HTR-8/SVneo (cell line): ENCODE results near the gene BNIP2.
"Not testable (repeated sequence)": the region's sequence is repeated elsewhere in the genome, so short reads cannot be mapped to it uniquely, and the experiment has no call there.

Experiments
- DNase-seq: peaks from one replicate; pipeline ENCODE4 v3.0.0; 2011; ENCODE audit warnings: low spot score, mixed read lengths; ENCODE audit not compliant: insufficient read length
- FAIRE-seq: peaks from 2 replicates; lab custom pipeline; 2011; peaks lifted over from hg19 to GRCh38; lab: Jason Lieb, UNC

Gene BNIP2

DNA sequence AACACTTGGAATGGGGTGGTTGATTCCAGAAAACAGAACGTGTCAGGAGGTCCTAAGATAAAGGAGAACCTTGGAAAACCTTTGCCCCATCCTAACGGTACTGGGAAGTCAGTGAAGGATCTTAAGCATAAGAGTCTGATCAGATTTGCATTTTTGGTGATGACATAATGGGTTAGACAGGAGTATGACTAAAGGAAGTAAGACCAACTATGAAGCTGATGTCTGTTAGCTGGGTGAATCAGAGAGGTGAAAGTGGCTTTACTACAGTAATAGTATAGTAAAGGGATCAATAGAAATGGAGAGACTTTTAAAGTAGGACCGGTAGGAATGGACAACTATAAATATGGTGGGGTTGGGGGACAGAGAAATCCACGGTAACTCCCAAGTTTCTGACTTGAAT is 44.4 kb downstream of the BNIP2 start:
- no peak for DNase-seq
- FAIRE-seq = no peak

DNA sequence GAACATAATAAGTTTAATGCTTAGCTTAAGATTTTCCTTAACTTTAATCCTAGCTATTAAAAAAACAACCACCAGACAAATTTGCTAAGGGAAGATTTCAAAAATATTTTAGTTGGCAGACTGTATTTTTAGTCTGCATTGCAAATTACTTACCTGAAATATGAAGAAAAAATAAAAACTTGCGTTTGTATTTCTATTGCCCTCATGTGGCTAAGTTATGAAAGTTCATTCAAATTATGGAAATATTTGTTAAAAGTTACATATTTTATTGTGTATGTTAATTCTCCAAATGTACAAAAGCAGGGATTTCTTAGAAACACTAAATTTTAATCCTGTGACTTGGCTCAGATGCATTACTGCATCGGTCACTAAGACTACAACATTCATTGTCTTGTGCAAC is 46.8 kb downstream of the BNIP2 start:
- DNase-seq = no peak
- FAIRE-seq = no peak

DNA sequence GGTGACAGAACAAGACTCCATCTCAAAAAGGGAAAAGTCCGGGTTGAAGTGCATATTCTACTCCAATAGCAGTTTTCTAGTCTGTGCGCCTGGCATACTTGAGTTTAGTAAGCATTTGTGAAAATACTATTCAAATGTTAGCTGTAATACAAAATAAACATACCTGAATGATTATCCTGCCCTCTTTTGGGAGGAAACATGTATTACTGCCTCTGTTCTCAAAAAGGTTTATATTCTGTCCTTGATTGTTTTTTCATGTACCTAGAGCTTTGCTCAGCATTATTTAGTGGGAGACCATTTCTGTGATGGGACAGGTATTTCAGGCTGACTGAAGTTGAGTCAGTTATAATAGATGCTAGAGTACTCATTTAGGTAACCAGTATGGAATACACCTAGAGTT is 51.6 kb downstream of the BNIP2 start:
- FAIRE-seq = peak; percentile 42
- not testable (repeated sequence) for DNase-seq

DNA sequence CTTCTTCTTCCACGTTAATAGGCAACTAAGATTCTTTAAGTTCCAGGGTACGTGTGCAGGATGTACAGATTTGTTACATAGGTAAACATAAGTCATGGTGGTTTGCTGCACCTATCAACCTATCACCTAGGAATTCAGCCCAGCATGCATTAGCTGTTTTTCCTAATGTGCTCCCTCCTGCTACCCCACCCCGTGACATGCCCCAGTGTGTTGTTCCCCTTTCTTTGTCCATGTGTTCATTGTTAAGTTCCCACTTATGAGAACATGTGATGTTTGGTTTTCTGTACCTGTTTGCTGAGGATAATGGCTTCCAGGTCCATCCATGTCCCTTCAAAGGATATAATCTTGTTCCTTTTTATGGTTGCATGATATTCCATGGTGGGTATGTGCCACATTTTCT is 52.9 kb downstream of the BNIP2 start:
- DNase-seq (no peak), FAIRE-seq (no peak)

DNA sequence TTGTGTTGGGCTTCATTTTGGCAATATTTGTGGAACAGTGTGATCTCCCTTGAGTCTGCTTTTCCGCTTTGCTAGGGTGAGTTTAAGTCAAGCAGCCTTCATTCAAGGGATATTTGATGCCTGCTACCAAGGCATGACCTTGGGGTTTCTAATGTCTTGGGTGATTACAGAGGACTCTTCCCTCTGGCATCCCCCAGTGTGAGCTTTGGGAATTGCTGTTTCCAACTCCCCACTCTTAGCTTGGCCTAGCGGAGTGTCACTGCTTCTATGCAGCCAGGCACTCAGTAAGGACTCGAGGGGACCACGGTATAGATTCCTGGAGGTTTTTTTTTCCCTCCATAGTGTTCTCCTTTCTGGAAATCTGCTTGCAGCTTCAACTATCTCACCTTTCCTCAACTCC is 56.4 kb downstream of the BNIP2 start:
- DNase-seq = peak; percentile 10
- no peak for FAIRE-seq

DNA sequence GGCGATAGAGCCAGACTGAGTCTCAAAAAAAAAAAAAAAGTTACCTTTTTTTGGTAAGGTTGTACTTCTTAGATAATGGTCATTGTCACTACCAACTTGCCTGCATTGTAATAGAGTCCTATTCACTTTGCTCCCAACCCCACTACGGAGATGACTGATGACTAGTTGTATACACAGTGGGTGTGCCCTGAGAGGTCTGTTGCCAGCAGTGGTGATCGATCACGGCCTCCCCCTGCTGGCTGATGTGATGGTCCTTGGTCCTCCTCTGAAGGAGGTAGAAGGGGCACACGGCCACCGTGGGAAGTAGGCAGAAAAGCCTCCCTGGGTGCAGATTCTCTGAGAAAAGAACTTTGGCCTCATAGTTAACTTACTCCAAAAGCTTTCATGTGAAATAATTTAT is 66.8 kb downstream of the BNIP2 start:
- DNase-seq (peak; percentile 70), FAIRE-seq (peak; percentile 75)

DNA sequence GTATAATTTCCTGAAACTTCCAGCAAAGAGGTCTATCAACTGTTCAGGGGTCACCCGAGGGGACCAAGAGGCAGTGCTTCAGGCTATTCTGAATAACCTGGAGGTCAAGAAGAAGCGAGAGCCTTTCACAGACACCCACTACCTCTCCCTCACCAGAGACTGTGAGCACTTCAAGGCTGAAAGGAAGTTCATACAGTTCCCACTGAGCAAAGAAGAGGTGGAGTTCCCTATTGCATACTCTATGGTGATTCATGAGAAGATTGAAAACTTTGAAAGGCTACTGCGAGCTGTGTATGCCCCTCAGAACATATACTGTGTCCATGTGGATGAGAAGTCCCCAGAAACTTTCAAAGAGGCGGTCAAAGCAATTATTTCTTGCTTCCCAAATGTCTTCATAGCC is 70.7 kb downstream of the BNIP2 start:
- FAIRE-seq (no peak), DNase-seq (no peak)

DNA sequence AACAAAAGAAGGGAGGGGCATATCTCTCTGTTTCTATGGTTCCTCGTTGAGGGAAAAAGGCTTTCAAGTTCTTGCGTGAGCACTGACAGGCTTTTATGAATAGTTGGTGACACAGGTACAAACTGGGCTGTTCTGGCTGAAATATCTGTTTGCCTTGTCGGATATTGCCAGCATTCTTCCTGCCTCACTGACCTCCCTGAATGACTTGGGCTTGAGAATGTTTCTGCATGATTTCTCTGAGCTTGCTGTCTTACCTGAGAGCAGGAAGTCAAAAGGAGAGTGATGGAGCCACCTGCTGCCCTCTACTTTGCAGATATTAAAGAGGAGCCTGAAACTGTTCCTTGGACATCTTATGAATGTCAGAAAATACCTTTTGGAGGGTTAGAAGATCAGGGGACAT is 72.7 kb downstream of the BNIP2 start:
- DNase-seq (no peak), FAIRE-seq (no peak)

DNA sequence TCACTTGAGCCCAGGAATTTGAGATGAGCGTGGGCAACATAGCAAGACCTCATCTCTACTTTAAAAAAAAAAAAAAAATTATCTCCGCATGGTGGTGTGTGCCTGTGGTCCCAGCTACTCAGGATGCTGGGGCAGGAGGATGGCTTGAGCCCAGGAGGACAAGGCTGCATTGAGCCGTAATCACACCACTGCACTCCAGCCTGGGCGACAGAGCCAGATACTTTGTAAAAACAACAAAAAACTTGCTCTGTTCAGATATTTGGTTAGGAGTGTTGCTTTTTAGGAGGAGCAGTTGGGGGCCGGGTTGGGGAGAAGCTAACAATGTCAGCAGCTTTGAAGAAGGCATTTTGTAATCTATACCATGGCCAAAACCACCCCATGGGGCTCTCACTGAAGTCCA is 73.5 kb downstream of the BNIP2 start:
- DNase-seq (no peak), FAIRE-seq (no peak)

DNA sequence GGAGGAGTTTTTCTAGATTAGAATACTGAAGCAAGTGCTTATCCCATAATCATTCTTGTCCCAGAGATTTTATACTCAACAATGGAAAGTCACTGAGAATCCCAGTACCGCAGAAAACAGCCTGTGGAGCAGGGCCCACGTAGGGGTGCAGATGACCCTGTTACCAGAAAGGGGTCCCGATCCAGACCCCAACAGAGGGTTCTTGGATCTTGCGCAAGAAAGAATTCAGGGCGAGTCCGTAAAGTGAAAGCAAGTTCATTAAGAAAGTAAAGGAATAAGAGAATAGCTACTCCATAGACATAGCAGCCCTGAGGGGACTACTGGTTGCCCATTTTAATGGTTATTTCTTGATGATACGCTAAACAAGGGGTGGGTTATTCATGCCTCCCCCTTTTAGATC is 75.0 kb downstream of the BNIP2 start:
- DNase-seq (no peak), FAIRE-seq (no peak)

DNA sequence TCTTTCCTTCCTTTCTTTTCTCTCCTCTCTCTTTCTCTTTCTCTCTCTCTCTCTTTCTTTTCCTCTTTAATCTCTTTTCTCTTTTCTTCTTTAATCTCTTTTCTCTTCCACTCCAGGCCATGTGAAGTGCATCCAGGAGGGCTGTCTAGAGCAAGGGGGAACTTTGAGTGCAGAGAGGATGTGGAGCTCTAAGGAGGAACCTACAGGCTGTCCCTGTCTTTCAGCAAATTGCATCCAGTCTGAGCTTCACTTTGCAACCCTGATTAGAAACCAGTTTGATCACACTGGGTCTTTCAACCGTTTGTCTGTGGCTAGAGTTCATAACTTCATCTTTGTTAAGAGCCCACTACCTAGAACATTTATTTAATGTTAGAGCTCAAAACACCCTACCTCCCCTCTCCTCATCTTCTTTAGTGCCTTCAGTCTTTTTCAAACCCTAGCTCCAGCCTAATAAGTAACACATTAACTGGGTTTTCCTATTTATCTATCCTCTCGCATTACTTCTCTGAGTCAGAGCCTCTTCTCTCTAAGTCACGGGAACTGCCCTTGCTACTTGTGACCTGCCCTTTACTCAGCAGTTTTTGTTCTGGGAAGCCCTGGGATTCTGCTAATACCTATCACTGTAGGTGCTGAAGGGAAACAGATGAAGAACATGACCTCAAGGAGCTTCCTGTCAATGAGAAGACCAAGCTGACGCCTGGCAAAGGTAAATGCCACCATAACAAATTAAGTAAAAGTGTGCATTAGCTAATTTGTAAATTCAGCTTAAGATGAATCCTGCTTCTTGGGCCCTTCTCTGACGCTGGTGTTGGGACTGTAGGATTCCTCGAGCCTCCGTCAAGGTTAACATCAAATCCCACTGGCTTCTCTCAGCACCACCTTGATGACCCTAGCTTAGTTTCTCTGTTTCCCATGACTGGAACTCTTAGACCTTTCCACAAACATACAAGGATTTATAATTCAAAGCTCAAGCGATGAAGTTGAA is 77.6 kb downstream of the BNIP2 start, which contains the start of gene GCNT3:
Gene GCNT3, plus strand, starts transcription at position 508 of the 985 bp plus-strand sequence. CDS start 6,456 bp downstream, outside the sequence.
- FAIRE-seq (no peak), DNase-seq (no peak)

DNA sequence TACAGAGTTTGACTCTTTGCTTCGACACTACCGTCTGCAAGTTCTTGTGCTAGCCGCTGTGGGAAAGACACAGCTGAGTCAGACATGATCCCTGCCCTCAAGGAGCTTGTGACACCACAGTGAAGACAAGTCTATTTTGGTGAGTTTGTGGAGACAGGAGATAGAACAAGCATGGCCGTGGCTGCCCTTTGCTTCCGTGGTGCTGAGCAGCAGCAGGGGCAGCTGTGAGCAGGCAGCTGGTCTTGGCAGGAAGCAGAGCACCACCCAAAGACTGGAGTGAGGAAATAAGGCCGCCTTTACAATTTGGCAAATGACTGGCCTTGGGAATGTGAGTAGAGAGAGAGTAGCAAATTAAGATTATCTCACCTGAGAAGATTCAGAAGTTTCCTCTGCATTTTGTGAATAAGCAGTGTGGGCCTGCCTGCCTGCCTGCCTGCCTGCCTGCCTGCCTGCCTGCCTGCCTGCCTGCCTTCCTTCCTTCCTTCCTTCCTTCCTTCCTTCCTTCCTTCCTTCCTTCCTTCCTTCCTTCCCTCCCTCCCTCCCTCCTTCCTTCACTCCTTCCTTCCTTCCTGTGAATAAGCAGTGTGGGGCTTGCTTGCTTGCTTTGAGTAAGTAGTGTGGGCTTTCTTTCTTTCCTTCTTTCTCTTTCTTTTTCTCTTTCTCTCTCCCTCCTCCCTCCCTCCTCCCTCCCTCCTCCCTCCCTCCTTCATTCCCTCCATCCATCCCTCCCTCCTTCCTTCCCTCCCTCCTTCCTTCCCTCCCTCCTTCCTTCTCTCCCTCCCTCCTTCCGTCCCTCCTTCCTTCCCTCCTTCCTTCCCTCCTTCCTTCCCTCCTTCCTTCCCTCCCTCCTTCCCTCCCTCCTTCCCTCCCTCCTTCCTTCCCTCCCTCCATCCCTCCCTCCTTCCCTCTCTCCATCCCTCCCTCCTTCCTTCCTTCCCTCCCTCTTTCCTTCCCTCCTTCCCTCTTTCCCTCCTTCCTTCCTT is 79.1 kb downstream of the BNIP2 start:
- FAIRE-seq (no peak), DNase-seq (no peak)
